Chondrocyte (in vitro differentiated cells): ENCODE data around the gene UBA3. TPM values are rescaled to one million over a fixed set of nuclear protein-coding genes. Genes with fewer than 3 reads are reported as not detected.

ENCODE experiments used
- DNase-seq: peaks from one replicate; pipeline ENCODE4 v3.0.0; 2021; ENCODE audit warnings: mixed read lengths, low spot score
- H3K27ac Mint-ChIP-seq: one replicate; pipeline ENCODE4 v1.8.0; 2021; ENCODE audit warnings: mild to moderate bottlenecking, moderate library complexity, mixed read lengths; ENCODE audit not compliant: unreplicated experiment
- H3K27me3 Mint-ChIP-seq: 2 replicates; pipeline ENCODE4 v1.8.0; 2021; ENCODE audit warnings: low read depth, mixed read lengths
- H3K36me3 Mint-ChIP-seq: 2 replicates; pipeline ENCODE4 v1.8.0; 2021; ENCODE audit warnings: low read depth, mixed read lengths
- H3K4me1 Mint-ChIP-seq: 2 replicates; pipeline ENCODE4 v1.8.0; 2021; ENCODE audit warnings: low read depth, mild to moderate bottlenecking, mixed read lengths
- H3K4me3 Mint-ChIP-seq: one replicate; pipeline ENCODE4 v1.8.0; 2021; ENCODE audit warnings: mild to moderate bottlenecking, moderate library complexity, mixed read lengths; ENCODE audit not compliant: unreplicated experiment
- H3K9me3 Mint-ChIP-seq: 2 replicates; pipeline ENCODE4 v1.8.0; 2021; ENCODE audit warnings: low read depth, mixed read lengths
- total RNA-seq: library from RNA; stranded (reverse); gene quantifications from 3 replicates; pipeline ENCODE4 v1.2.1, GENCODE V29; 2021
- TF ChIP-seq, protein P1 (sequence below): fragments of 200-600 bp; sonication (generic); IDR thresholded peaks from 2 replicates; pipeline ENCODE4 v1.5.0; 2021; ENCODE audit warnings: antibody characterized with exemption, mild to moderate bottlenecking, moderate library complexity

The UBA3 gene
- total RNA-seq, 1 donor from 2014 or later: 58.3 TPM

DNA sequence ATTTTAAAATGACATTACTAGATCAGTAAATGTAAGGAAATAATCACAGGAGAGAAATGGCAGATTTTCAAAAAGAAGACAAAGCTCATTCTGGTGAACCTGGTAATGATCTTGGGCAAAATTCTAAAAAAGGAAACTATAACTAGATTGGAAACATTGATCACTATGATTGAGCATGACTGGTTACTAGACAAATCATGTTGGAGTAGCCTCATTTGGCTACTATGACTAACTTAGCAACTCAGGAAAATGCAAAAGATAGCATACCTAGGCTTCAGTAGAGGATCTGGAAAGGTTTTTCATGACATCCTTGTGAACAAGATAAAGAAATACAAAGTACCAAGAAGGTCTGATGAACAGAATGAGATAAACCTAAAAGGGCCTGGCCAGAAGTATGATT is 20.5 kb downstream of the UBA3 start:
- H3K4me1 Mint-ChIP-seq: peaks cover 8% of the 10 kb centered on the region
- no peak overlapping the region for H3K4me3 Mint-ChIP-seq
- no peaks in the 10 kb centered on the region for H3K9me3 Mint-ChIP-seq
- TF ChIP-seq, protein P1, sequence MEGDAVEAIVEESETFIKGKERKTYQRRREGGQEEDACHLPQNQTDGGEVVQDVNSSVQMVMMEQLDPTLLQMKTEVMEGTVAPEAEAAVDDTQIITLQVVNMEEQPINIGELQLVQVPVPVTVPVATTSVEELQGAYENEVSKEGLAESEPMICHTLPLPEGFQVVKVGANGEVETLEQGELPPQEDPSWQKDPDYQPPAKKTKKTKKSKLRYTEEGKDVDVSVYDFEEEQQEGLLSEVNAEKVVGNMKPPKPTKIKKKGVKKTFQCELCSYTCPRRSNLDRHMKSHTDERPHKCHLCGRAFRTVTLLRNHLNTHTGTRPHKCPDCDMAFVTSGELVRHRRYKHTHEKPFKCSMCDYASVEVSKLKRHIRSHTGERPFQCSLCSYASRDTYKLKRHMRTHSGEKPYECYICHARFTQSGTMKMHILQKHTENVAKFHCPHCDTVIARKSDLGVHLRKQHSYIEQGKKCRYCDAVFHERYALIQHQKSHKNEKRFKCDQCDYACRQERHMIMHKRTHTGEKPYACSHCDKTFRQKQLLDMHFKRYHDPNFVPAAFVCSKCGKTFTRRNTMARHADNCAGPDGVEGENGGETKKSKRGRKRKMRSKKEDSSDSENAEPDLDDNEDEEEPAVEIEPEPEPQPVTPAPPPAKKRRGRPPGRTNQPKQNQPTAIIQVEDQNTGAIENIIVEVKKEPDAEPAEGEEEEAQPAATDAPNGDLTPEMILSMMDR: no peak
- no peak for DNase-seq
- no peaks in the 10 kb centered on the region for H3K27me3 Mint-ChIP-seq
- H3K36me3 Mint-ChIP-seq: peaks cover 25% of the 10 kb centered on the region
- no peak overlapping the region for H3K27ac Mint-ChIP-seq

DNA sequence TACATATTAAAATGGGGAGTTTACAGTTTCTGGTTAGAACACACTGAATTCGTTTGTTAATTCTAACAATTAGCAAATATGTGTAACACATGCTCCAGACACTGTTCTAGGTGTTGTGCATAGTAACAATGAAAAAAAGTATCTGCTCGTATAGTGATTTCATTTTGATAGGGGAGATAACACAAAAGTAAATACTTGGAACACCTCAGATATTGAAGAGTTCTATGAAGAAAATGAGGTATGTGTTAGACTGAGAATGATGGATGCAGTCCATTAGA is 21.3 kb downstream of the UBA3 start:
- H3K36me3 Mint-ChIP-seq: peaks cover 25% of the 10 kb centered on the region
- H3K9me3 Mint-ChIP-seq: no peaks in the 10 kb centered on the region
- DNase-seq: no peak
- no peaks in the 10 kb centered on the region for H3K4me1 Mint-ChIP-seq
- no peak overlapping the region for H3K27ac Mint-ChIP-seq
- no peak overlapping the region for H3K4me3 Mint-ChIP-seq
- H3K27me3 Mint-ChIP-seq: no peaks in the 10 kb centered on the region
- TF ChIP-seq, protein P1: no peak

DNA sequence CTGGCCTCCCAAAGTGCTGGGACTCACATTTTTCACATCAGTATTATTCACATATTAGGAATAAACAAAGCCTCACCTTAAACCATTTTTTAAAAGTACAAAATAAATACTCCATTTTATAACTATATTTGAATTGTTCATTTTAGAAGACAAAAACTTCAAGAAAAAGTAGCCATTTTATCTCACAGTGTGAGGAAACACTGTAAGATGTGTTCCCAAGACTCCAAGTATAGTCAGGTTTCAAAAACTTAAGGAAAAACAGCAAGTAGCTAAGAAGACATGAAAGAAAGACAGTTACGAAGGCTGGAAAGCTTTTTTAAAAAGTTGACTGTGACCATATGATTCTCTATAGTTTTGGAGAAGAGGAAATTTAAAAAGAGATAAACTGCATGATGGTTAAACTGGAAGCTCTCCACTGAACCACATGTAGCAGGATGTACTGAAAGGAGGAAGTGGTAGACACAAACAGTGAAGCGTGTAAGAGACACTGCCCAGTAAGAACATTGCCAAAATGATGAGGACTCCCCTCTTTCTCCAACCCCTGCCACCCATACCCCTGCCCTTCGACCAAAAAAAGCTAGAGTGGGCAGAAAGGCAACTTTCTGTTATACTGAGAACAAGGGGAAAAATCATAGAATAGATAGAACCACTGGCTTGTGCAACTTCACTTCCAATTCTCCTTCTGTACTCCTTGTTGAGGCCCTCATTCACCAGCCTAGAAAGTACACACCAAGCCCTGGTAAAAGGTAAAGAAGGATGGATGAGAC is 21.8 kb downstream of the UBA3 start:
- no peak overlapping the region for H3K4me3 Mint-ChIP-seq
- H3K27me3 Mint-ChIP-seq: no peaks in the 10 kb centered on the region
- DNase-seq: no peak
- TF ChIP-seq, protein P1: no peak
- H3K9me3 Mint-ChIP-seq: no peaks in the 10 kb centered on the region
- H3K4me1 Mint-ChIP-seq: no peaks in the 10 kb centered on the region
- H3K36me3 Mint-ChIP-seq: peaks cover 24% of the 10 kb centered on the region
- no peak overlapping the region for H3K27ac Mint-ChIP-seq

DNA sequence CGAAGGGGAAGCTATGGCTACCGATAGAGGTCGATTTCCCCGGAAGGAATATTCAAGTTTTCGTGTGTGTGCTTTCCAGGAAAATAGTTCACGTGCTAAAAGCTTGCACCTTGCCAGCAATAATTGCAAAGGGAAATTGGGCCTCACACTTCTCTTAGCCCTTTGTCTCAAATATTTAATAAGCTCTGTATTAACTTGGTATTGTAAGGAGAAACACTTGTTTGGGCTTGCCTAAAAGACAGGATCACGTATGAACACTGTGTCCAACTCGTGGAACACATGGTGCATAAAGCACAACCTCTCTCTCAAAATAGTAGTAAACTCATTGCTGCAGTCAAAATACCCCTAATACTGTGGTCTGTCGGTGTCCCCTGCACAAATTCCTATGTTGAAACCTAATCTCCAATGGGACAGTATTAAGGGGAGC is 27.7 kb downstream of the UBA3 start:
- TF ChIP-seq, protein P1: no peak
- H3K27ac Mint-ChIP-seq: peak overlapping the region; percentile 100
- H3K9me3 Mint-ChIP-seq: no peaks in the 10 kb centered on the region
- DNase-seq: no peak
- H3K4me1 Mint-ChIP-seq: peaks cover 39% of the 10 kb centered on the region
- H3K27me3 Mint-ChIP-seq: no peaks in the 10 kb centered on the region
- H3K4me3 Mint-ChIP-seq: peak overlapping the region; percentile 98
- H3K36me3 Mint-ChIP-seq: peaks cover 9% of the 10 kb centered on the region

DNA sequence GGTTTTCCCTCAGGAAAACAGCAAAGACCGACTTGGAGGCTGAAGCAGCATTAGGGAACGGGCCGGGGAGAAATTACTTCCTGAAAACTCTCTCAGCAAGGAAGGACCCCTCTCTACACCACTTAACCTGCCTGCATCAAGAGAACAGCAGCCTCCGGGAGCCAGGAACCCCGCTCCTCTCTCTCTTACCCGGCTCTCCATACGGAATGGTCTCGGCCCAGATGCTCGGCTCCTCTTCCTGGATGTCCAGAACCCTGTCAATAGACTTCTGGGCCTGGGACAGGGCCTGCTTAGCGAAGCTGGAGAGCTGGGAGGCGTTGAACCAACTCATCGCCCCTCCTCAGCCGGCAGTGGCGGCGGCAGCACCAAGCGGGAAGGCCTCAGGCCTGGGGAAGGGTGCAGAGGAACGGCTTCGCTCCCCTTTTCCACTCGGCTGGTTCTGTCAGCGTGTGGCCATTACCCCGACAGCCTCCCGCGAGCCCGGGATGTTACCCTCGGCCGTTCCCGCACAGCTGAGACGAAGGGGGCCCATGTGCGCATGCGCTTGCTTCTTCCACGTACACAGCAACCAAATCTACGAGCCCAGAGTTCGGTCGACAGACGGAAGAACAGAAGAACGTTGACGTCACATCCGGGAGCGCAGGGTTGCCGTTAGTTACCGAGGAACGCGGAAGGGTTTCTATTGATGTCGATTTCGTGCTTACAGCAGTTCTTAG is 28.3 kb downstream of the UBA3 start, which contains the start of gene TMF1:
Gene TMF1, minus strand, starts transcription at position 578 of the 716 bp plus-strand sequence. Its CDS starts 247 bp downstream, at position 331.
- peaks cover 42% of the 10 kb centered on the region for H3K4me1 Mint-ChIP-seq
- peak within 1 kb of the TSS; percentile 98 for H3K4me3 Mint-ChIP-seq
- DNase-seq: peak; percentile 98
- H3K36me3 Mint-ChIP-seq: peaks cover 13% of the 10 kb centered on the region
- peak within 1 kb of the TSS; percentile 100 for H3K27ac Mint-ChIP-seq
- H3K27me3 Mint-ChIP-seq: no peaks in the 10 kb centered on the region
- no peaks in the 10 kb centered on the region for H3K9me3 Mint-ChIP-seq
- TF ChIP-seq, protein P1: no peak
